NCI-H187 treated with DMSO at 0.1 percent for 48 hours (cell line): ENCODE measurements around the gene GRAMD2B.
"Not testable (repeated sequence)": the region's sequence is repeated elsewhere in the genome, so short reads cannot be mapped to it uniquely, and the experiment has no call there.

Source experiments
- DNase-seq: peaks from one replicate; lab custom pipeline; 2025; lab: John Stamatoyannopoulos, UW

The GRAMD2B gene

GRCh38 chr5:126513703-126514102 lies 90.5 kb downstream of the GRAMD2B start:
- no peak for DNase-seq

- no peak for DNase-seq
Measured at GRCh38 chr5:126514131-126514557, 90.9 kb downstream of the GRAMD2B start.

GRCh38 chr5:126514558-126515141 lies 91.4 kb downstream of the GRAMD2B start:
- DNase-seq: no peak

DNA sequence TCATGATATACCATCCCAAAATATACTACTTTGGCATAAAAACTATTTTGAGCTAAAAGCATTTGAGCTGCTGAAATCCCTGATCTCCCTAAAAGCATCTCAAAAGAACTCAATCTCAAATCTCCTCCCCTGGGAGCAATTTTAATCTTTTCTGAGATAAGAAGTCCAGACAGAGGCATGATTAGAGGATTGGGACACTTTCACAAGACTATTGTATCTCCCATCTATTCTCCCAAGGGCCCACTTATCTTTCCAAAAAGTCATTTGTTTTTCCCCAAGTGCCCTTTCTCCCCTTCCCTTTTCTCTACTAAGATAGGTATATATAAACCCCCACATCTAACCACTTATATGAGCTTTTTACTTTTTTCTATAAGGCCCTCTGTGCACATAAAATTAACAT lies 92.1 kb downstream of the GRAMD2B start:
- peak; percentile 25 for DNase-seq

DNA sequence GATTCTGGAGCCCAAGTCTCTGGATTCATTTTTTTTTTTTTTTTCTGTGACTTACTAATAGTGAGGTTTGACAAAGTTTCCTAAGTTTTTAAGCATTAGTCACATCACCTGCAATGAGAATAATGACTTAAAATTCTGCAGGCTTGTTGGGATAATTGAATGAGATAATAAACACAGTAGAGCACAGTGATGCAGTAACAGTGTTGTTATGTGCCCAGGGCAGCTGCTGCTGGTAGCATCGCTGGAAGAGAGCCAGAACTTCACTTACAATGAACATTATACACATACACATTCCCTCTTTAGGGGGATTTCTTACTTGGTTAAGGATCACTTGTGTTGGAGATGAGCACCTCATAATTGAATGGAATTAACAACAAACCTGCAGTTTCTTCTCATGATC lies 92.9 kb downstream of the GRAMD2B start:
- DNase-seq: peak; percentile 81

DNA sequence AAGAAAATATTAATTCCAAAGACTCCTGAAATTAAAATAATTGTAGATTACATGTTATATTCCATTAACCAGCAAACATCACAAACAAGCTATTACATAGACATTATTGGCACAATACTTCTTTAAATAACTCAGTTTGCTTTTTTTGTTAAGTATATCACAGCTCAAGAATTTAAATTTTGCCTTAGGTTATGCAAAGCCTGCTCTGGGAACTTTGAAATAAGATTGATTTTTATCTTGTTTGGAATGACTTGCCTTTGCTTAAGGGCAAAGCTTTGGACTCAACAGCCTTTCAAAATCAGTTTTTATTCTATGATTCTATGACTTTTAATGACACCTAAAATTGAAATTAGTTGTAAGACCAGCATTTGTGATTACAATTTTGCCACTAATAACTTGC lies 93.6 kb downstream of the GRAMD2B start:
- no peak for DNase-seq

DNA sequence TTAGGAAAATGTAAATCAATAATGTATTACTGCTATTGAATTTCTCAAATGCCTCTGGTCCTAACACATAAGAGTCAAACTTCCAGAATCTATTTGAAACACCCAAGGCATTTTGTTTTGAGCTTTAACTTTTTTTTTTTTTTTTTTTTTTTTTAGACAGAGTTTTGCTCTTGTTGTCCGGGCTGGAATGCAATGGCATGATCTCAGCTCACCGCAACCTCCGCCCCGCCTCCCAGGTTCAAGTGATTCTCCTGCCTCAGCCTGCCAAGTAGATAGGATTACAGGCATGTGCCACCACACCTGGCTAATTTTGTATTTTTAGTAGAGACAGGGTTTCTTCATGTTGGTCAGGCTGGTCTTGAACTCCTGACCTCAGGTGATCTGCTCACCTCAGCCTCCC lies 96.0 kb downstream of the GRAMD2B start:
- not testable (repeated sequence) for DNase-seq

GRCh38 chr5:126519637-126520592 lies 96.7 kb downstream of the GRAMD2B start:
- DNase-seq: no peak

- no peak for DNase-seq
Measured at GRCh38 chr5:126520593-126520953, 97.4 kb downstream of the GRAMD2B start.

- no peak for DNase-seq
Measured at GRCh38 chr5:126521130-126521529, 97.9 kb downstream of the GRAMD2B start.

DNA sequence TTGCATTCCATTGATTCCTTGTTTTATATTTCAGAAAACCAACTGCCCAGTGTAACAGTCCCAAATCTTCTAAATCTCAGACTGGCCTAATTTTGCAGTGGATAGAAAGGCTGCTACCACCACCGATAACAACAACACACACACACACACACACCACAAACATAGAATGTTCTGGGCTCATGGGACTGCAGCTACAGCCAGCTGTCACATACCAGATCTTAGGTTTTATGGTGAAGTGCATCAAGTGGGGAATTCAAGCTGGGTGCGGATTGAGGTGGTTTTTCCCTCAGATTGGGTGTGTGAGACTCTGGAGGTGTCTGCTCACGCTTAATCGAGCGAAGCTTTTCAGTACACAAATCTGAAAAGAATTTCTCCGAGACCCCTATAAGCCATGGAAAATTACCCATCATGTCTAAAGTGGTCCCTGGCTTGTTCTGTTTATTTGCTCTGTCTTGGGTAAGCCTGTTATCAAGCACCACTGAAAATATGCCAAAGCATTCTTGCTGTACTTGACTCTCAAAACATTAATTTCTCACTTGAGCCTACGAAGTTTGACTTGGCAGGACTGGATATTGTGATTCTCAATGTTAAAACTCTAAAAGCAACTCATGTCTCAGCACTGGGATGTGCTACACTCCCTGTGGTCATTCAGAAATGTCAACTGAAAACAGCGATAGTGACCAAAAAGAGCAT lies 100.8 kb downstream of the GRAMD2B start:
- DNase-seq: no peak

- no peak for DNase-seq
Measured at GRCh38 chr5:126525630-126526245, 102.5 kb downstream of the GRAMD2B start.

GRCh38 chr5:126526493-126526892 lies 103.3 kb downstream of the GRAMD2B start:
- no peak for DNase-seq

DNA sequence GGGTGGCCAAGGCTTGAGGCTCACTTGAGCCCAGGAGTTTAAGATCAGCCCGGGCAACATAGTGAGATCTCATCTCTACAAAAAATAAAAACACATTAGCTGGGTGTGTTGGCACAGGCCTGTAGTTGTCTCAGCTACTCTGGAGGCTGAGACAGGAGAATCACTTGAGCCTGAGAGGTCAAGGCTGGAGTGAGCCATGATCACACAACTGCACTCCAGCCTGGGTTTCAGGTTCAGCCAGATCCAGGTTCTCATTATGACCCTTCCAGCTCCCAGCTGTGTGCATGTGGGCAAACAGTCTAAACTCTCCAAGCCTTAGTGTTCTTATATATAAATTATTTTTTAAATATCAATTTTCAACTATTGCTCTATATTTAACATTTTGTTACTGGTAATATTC lies 103.9 kb downstream of the GRAMD2B start:
- DNase-seq: no peak

DNA sequence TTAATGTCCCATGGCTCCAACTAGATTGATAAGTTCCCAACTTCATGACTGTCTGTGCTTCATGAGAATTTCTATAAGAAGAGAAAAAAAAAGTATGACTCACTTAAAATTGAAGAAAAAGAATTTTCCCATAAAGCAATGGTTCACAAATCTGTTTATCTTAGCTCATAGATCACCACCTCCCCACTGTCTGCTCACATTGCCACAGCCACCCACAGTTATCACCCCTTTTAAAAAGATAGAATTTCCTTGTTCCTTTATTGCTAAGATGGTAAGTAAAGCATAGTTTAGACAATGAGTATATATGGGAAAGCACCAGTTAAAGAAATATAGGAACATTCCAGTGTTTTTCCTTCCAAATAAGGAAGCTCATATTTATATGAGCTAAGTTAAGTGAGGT lies 104.7 kb downstream of the GRAMD2B start:
- no peak for DNase-seq

- DNase-seq: no peak
Measured at GRCh38 chr5:126531543-126532120, 108.4 kb downstream of the GRAMD2B start.

- no peak for DNase-seq
Measured at GRCh38 chr5:126534553-126534952, 111.3 kb downstream of the GRAMD2B start.

GRCh38 chr5:126535856-126536545 lies 112.8 kb downstream of the GRAMD2B start:
- no peak for DNase-seq

GRCh38 chr5:126536874-126537273 lies 113.7 kb downstream of the GRAMD2B start:
- no peak for DNase-seq

GRCh38 chr5:126538579-126538978 lies 115.4 kb downstream of the GRAMD2B start:
- DNase-seq: no peak

DNA sequence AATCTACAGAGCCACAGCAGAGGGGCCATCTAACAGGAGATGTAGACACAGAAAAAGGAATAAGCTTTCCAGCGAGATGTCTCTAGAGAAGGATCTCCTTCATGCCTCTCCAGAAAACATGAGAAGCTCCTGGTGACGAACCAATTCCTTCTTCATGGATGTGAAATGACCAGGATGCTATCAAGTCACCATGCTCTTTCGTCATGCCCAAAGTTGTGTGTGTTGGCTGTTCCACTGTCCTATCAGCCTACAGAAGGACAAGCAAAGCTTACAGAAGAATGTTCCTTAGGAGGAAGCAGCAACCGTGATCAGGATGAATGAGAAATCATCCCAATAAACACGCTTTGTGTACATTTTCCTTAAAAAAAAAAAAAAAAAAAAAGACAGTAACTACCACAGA lies 117.4 kb downstream of the GRAMD2B start:
- DNase-seq: no peak
